Colonic mucosa (tissue), 4 donors: ENCODE data around the gene COL18A1. TPM values are rescaled to one million over a fixed set of nuclear protein-coding genes. Genes with fewer than 3 reads are reported as not detected.
A peak's percentile ranks its signal among the peaks of the same experiment; 100 is the strongest.
"Not testable (repeated sequence)": the region's sequence is repeated elsewhere in the genome, so short reads cannot be mapped to it uniquely, and the experiment has no call there.

ENCODE experiments used
- DNase-seq: peaks from one replicate; pipeline ENCODE4 v3.0.0-alpha.2; 2020
- H3K27ac ChIP-seq: fragments of 200-600 bp; one replicate; pipeline ENCODE4 v1.8.0; 2021
- H3K27me3 ChIP-seq: fragments of 200-600 bp; one replicate; pipeline ENCODE4 v1.8.0; 2021
- H3K36me3 ChIP-seq: fragments of 200-600 bp; one replicate; pipeline ENCODE4 v1.8.0; 2021
- H3K4me1 ChIP-seq: fragments of 200-600 bp; one replicate; pipeline ENCODE4 v1.8.0; 2021; ENCODE audit warnings: mild to moderate bottlenecking
- H3K4me3 ChIP-seq: fragments of 200-600 bp; one replicate; pipeline ENCODE4 v1.8.0; 2021
- H3K9ac ChIP-seq, 2 donors: one replicate each; pipeline ENCODE4 v1.7.0; 2013; ENCODE audit warnings: control low read depth in 2 of 2, low read depth in 2 of 2, low read length in 2 of 2
- H3K9me3 ChIP-seq: fragments of 200-600 bp; one replicate; pipeline ENCODE4 v1.8.0; 2021
- intact Hi-C: fragments of 100-400 bp; cut with DNase I; formaldehyde crosslinking; loops from one replicate; pipeline ENCODE4 v1.14.1; 2022
- total RNA-seq, 2 donors: library from RNA; stranded (reverse); fragmentation: NEBNext Ultra II Directional in 1 of 2; extraction: Animal tissue kit (Norgen Biotek cat#: 25700) in 1 of 2; gene quantifications; one replicate each; pipeline ENCODE4 v1.2.1, GENCODE V29; 2021
- TF ChIP-seq, protein P1 (sequence below): fragments of 200-600 bp; IDR thresholded peaks from one replicate; pipeline ENCODE4 v1.8.0; 2022; ENCODE audit warnings: antibody characterized with exemption, mild to moderate bottlenecking
- donor health status: healthy.
- donor health status: DM: no; HTN: no; CAD: no.
- donor health status: DM: no; HTN: no; CAD: no.

COL18A1 gene
- total RNA-seq, 2 donors from 2014 or later, result 8.4 to 22.3 TPM

DNA sequence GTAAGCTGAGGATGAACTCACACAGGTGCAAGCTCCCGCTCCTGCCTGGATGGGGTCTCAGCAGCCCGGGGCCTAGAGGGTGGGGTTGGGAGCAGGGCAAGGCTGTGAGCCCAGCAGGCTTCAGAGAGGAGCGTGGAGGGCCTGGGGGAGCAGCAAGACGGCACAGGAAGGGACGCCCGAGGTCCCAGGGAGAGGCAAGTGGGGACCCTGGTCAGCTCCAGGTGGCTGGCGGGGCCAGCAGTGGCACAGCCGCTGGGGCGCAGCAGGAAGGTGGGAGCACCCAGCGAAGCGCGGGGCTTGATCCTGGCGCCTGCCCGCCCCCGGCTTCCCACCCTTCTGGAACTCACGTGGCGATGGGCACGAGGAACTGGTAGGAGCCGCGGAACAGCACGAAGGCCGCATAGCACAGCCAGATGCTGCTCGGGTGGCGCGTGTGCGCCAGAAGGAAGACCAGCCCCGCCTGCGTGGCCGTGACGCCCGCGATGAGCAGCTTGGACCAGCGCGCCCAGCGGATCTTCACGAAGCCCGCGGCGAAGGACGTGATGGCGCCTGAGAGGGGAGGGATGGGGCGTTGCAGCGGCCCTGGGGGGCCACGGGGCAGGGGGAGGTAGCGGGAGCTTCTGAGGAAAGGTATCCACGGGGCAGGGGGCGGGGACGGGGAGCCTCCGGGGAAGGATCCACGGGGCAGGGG is 125.6 kb downstream of the COL18A1 start:
- Histone ChIP-seq H3K4me3 (no peak overlapping the region), H3K27me3 (no peaks in the 10 kb centered on the region), H3K9ac (no peak overlapping the region), H3K36me3 (no peaks in the 10 kb centered on the region), H3K4me1 (peaks cover 24% of the 10 kb centered on the region), H3K9me3 (no peaks in the 10 kb centered on the region), H3K27ac (no peak overlapping the region)
- TF ChIP-seq, protein P1, sequence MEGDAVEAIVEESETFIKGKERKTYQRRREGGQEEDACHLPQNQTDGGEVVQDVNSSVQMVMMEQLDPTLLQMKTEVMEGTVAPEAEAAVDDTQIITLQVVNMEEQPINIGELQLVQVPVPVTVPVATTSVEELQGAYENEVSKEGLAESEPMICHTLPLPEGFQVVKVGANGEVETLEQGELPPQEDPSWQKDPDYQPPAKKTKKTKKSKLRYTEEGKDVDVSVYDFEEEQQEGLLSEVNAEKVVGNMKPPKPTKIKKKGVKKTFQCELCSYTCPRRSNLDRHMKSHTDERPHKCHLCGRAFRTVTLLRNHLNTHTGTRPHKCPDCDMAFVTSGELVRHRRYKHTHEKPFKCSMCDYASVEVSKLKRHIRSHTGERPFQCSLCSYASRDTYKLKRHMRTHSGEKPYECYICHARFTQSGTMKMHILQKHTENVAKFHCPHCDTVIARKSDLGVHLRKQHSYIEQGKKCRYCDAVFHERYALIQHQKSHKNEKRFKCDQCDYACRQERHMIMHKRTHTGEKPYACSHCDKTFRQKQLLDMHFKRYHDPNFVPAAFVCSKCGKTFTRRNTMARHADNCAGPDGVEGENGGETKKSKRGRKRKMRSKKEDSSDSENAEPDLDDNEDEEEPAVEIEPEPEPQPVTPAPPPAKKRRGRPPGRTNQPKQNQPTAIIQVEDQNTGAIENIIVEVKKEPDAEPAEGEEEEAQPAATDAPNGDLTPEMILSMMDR, result no peak
- intact Hi-C loops, result no loop called here
- DNase-seq, result no peak

DNA sequence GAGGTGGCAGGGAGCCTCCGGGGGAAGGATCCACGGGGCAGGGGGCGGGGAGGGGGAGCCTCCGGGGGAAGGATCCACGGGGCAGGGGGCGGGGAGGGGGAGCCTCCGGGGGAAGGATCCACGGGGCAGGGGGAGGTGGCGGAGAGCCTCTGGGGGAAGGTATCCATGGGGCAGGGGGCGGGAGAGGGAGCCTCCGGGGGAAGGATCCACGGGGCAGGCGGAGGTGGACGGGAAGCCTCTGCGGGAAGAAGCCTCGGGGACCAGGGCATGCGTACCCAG is 126.1 kb downstream of the COL18A1 start:
- H3K4me1 ChIP-seq, result peaks cover 22% of the 10 kb centered on the region
- H3K9ac ChIP-seq, H3K27ac ChIP-seq, intact Hi-C loops, H3K36me3 ChIP-seq, H3K9me3 ChIP-seq, H3K4me3 ChIP-seq, DNase-seq, H3K27me3 ChIP-seq: not testable (repeated sequence)

DNA sequence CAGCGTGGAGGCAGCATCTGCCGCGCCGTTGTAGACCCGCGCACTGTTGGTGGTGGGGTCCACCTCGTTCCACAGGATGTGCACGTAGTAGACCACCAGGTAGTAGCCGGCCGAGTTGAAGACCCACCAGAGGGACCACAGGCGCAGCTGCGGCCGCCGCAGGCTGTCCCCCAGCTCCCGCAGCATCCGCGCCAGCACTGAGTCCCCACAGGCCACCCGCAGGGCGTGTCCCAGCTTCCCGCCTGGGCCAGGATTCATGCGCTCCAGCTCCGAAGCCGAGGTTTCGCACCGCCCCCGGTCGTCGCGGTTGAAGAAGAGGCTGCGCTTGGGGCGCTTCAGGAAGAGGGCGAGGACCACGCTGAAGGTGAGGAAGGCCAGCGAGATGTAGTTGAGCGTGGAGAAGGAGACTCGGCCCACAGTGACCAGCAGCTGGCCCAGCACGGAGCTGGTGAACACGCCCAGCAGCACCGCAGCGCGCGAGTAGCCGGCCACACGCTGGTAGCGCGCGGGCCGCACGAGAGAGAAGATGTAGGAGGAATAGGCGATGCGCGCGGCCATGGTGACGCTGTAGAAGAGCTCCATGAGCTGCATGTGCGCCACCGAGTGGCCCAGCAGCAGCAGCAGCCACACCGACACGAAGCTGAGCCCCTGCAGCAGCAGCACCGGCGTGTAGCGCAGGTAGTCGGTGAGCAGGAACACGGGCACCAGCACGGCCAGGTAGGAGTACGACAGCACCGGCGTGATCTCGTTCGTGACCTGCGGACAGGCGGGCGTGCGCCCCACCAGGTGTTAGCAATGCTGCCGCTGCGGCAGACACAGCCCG is 126.6 kb downstream of the COL18A1 start:
- no peak overlapping the region for H3K27ac ChIP-seq
- H3K9ac ChIP-seq, result no peak overlapping the region
- H3K36me3 ChIP-seq, result no peaks in the 10 kb centered on the region
- no peaks in the 10 kb centered on the region for H3K27me3 ChIP-seq
- intact Hi-C loops, result no loop called here
- TF ChIP-seq, protein P1, result no peak
- H3K4me3 ChIP-seq, result no peak overlapping the region
- DNase-seq, result no peak
- H3K4me1 ChIP-seq, result peaks cover 22% of the 10 kb centered on the region
- H3K9me3 ChIP-seq, result no peaks in the 10 kb centered on the region

DNA sequence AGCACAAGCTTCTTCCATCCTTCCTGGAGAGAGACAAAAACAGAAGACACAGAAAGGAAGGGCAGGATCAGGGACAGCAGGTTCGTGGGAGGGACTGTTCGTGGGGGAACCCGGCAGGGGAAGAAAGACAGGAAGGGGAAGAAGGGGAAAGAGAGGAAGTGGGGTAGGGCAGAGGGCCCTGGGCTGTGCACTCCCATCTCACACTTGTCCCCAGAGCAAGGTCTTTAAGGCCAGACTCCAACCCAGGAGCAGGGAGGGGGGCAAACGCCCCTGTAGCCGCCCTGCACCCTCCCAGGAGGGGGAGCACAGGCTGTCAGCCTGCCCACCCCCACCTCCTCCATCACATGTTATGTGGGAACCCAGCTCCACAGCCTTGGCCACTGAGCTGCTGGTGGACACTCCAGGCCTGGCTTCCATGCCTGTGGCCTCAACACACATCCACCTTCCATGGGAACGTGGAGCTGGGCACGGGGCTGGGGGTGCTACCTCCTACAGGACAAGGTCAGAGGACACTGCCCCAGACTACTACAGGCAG is 127.9 kb downstream of the COL18A1 start:
- no peak for DNase-seq
- H3K4me3 ChIP-seq, result no peak overlapping the region
- no peaks in the 10 kb centered on the region for H3K9me3 ChIP-seq
- no peaks in the 10 kb centered on the region for H3K27me3 ChIP-seq
- peak overlapping the region; percentile 40 for H3K27ac ChIP-seq
- intact Hi-C loops, result no loop called here
- TF ChIP-seq, protein P1, result no peak
- no peaks in the 10 kb centered on the region for H3K36me3 ChIP-seq
- H3K4me1 ChIP-seq, result peaks cover 22% of the 10 kb centered on the region
- H3K9ac ChIP-seq, result peak overlapping the region in 1 of 2 donors; percentile 63

DNA sequence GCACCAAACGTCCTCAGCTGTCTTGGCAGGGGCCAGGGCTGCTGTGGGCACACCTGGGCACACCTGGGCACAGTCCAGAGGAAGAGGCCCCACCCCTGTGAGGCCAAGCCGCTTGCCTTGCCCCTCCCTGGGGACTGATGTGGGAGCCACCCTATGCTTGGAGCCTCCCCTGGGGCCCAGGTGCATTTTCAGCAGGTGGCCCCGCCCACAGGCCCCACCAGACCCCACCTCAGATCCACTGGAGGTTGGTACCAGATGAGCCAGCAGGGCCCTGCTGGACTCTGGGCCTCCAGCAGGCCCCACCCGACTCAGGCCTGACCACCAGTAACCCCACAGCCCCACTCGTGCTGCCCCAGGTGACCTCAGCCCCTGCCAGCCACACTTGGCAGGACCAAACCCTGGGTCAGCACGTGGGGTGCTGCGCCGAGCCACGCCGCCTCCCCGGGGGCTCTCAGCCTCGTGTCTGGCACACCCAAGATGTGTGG is 128.4 kb downstream of the COL18A1 start:
- H3K27me3 ChIP-seq, result no peaks in the 10 kb centered on the region
- H3K4me1 ChIP-seq, result peaks cover 22% of the 10 kb centered on the region
- H3K9me3 ChIP-seq, result no peaks in the 10 kb centered on the region
- H3K4me3 ChIP-seq, result no peak overlapping the region
- H3K27ac ChIP-seq, result peak overlapping the region; percentile 40
- TF ChIP-seq, protein P1, result no peak
- no peaks in the 10 kb centered on the region for H3K36me3 ChIP-seq
- DNase-seq, result peak; percentile 85
- intact Hi-C loops, result no loop called here
- peak overlapping the region; percentile 16 to 63 for H3K9ac ChIP-seq
